CD4-positive, alpha-beta T cell treated with Interleukin-17A for 1 hour (primary cell): ENCODE data around the gene SLC25A47.
A peak's percentile ranks its signal among the peaks of the same experiment; 100 is the strongest.
"Not testable (repeated sequence)": the region's sequence is repeated elsewhere in the genome, so short reads cannot be mapped to it uniquely, and the experiment has no call there.

Source experiments
- DNase-seq: peaks from one replicate; pipeline ENCODE4 v3.0.0-alpha.2; 2020

SLC25A47 gene

GRCh38 chr14:100290607-100291304 lies 32.4 kb upstream of the SLC25A47 start:
- no peak for DNase-seq

GRCh38 chr14:100291305-100292075 lies 31.6 kb upstream of the SLC25A47 start:
- DNase-seq = no peak

GRCh38 chr14:100292301-100292775 lies 30.8 kb upstream of the SLC25A47 start:
- DNase-seq = no peak

GRCh38 chr14:100292776-100293461 lies 30.2 kb upstream of the SLC25A47 start:
- DNase-seq = no peak

DNA sequence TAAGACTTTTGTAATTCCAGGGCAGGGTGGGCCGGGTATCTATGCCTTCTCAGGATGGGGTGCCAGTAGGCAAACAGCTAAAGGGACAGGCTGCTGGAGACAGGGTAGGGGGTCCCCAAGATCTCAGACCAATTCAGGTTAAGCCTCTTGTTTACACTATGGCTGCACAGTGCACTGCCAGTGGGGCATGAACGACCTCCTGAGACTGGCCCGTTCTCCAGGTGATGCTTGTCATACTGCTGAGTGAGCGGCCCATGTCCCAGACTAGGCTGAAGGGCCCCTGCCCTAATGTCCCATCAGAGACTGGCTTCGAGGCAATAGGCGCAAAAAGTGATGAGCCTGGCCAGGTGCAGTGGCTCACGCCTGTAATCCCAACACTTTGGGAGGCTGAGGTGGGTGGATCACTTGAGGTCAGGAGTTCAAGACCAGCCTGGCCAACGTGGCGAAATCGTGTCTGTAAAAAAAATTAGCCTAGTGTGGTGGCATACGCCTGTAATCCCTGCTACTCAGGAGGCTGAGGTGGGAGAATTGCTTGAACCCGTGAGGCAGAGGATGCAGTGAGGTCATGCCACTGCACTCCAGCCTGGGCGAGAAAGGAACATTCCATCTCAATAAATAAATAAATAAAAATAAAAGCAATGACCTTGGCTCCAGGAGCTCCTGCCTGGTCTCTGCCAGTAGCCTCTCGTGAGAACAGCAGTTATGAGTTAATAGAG lies 29.5 kb upstream of the SLC25A47 start:
- DNase-seq = no peak

DNA sequence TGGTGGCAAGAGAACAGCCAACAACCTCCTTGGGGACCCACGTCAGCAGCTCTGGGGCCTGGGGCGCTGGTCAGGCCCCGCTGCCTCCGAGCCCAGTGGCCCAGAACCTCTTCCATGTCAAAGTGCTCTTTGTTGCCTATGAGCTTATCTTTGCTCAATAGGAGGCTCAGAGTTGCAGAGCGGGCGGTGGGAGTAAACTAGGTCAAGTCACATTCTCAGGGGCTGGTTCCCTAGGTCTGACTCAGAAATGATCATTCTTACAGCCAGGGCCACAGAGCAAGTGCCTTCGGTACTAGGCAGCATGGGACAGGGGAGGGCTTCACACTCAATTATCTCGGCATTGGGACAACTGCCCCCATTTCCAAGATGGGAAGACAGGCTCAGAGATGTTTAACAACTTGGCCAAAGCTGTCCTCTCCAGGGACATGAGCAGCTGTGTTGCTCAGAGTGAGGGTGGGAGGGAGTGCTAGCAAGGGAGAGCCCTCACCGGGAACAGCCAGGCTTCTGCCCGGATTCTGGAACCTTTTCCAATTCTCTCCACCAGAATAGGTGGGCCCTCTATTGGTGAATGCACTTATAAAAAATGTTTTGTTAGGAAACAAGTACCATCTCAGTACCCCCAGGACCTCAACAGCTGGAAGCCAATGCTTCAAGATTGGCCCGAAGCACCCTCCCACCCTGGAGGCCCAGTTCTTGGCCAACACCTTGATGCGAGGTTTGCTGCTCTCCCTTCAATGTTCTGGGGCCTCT lies 28.8 kb upstream of the SLC25A47 start:
- no peak for DNase-seq

- no peak for DNase-seq
Measured at GRCh38 chr14:100294963-100295330, 28.2 kb upstream of the SLC25A47 start.

DNA sequence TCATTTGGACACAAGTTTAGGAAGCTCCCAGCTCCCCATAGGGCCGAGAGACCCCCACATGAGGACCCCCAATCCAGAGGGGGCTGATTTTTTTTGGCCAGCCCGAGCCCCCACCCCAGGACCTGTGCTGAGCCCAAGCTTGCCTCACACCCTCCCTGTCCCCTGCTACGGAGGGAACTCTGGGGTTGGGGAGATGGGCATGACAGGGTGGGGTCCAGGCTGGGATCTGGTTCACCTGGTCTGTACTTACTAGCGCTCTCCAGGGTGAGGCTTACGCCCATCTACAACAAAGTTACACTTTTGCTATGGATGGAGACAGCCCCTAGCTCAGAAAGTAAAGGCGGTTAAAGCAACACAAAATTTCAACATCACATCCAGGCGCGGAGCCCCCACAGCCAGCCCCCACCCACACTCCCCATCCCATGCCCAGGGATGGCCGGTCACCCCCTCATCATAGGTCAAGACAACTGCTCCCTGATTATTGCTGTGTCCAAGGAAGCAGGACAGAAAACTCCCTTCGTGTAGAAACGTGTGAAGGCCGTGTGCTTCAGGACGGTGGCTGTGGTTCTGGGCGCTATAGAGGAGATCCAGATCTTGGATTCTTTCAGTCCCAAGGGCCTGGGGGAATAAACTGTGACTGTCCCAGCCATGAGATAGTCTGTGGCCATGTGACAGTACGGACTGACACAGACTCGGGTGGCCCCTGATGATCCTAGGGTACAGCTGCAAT lies 27.6 kb upstream of the SLC25A47 start:
- DNase-seq = no peak

- no peak for DNase-seq
Measured at GRCh38 chr14:100296106-100296651, 27.0 kb upstream of the SLC25A47 start.

DNA sequence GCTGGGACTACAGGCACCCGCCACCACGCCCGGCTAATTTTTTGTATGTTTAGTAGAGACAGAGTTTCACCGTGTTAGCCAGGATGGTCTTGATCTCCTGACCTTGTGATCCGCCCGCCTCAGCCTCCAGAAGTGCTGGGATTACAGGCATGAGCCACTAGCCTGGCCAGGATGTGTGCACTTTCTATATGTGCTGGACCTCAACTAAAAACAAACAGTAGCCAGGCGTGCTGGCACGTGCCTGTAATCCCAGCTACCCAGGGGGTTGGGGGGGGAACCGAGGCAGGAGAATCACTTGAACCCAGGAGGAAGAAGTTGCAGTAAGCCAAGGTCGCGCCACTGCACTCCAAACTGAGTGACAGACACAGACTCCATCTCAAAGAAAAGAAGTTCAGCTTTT lies 26.4 kb upstream of the SLC25A47 start:
- not testable (repeated sequence) for DNase-seq

DNA sequence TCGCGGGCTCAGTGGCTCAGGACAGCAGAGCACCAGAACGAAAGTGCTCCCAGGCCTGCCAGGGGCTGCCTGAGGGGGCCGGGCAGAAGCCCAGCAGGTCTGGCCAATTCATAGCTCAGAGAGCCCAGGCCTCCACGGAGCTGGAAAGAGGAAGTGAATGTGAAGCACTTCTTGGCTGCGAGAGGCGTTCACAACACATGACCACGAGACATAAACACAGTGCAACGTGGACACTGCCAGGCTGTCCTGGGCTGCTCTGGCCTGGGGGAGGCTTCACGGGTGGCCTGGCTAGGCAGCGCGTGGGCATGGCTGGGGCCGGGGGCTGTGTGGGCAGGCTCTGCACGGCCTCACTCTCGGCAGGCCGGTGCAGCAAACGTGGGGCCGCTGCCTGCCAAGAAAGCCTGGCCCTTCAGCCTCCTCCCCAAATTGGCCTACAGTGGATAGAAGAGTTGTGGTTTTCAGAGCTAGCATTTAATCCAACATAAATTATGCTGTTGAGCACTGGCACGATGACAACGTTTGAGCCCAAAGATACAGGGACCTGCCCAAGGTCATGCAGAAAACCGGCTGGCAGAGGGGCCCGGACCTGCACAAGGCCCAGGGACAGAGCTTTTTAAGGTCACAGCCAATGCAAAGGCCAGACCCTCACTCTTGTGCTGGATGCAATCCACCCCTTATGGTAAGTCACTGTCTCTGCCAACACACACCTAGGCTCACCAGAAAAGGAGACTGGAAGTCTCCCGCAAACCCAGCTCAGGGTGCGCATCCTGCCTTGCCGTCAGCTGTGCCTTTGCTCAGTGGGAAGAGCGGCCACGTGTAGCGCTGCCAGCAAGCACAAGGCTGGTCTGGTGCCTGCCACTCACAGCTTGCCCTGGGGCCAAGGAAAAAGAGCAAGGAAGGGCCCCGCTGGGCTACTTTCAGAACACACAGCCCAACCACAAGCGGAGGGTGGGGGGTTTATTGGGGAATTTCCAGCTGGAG lies 25.5 kb upstream of the SLC25A47 start:
- DNase-seq = no peak

DNA sequence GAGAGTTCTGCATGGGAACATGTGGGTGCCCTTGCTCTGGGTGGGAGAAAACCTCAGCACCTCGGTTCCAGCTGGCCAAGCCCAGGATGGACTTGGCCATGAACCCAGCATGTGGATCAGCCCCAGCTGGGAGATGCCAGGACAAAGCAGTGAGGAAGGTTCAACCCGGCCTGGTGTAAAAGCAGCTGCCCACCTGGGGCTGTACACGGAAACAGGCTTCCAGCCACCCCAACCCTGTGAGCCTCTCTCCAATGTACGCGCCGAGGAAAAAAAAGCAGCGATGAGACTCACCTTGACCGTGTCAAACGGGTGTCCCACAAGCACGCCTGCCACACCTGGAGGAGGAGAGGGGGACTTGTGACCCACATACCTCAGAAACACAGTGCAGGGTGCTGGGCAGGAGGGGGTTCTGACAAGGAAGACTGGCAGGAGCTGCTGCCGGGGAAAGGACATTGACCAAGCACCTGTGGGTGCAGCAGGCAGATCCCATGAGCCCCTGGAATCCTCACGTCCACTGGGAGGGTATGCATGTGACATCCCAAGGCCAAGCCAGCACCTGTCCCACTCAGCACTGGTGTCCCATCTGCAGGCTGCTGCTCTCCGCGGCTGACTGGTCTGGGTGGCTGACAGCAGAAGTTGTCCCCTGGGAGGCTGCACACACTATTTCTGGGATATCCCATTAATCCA lies 24.4 kb upstream of the SLC25A47 start:
- no peak for DNase-seq

DNA sequence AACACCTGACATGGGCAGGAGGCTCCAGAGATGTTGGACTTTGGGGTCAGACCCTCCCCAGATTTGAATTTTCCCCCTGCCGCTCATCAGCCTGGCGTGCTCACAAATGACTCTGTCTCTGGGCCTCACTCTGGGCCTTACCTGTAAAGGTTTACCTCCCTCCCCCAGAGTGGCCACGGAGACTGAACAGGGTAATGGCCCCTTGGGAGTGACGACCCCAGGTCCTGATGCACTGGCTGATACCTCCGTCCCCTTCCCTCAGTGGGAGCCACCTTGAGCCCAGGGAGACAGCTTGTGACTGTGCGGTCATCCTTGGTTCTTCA lies 23.9 kb upstream of the SLC25A47 start:
- no peak for DNase-seq

- no peak for DNase-seq
Measured at GRCh38 chr14:100302616-100303015, 20.5 kb upstream of the SLC25A47 start.

GRCh38 chr14:100303179-100303578 lies 20.0 kb upstream of the SLC25A47 start:
- no peak for DNase-seq

- no peak for DNase-seq
Measured at GRCh38 chr14:100303925-100304324, 19.2 kb upstream of the SLC25A47 start.

DNA sequence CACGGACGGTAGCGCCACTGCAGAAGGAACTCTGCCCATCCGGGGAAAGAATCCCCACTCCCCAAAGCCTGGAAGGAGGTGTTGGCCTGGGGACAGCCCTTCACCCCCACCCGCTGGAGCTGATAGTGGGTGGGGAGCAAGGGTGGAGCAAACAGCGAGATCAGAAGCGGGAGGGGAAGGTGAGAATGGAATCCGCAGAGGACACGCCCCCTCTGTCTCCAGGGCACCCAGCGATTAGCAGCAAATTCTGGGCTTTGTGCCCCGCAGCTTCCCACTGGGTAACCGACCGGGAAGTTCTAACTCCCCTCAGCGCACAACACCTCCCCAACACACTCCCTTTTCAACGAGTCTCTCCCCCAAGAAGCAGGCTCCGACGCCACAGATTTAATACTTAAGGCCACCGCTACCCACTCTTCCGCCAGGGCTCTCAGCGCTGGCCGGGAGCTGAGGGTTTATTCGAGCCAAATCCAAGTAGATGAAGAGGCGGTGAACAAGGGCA lies 18.3 kb upstream of the SLC25A47 start:
- peak; percentile 21 for DNase-seq

GRCh38 chr14:100305324-100306100 lies 17.6 kb upstream of the SLC25A47 start:
- DNase-seq = peak; percentile 59
